Measurements from ENCODE around the gene GATA2. TPM values are rescaled to one million over a fixed set of nuclear protein-coding genes. Genes with fewer than 3 reads are reported as not detected.

The GATA2 gene
- total RNA-seq, 1 experiment from 2014 or later: 12.5 TPM

GRCh38 chr3:128442949-128443348, 50.1 kb downstream of the GATA2 start:
- intact Hi-C loops (cut with micrococcal nuclease; ENCODE audit: unreplicated experiment): no loop called here
- Histone ChIP-seq H3K36me3 (ENCODE audit: control insufficient read depth, insufficient read depth, low read length) (no peaks in the 10 kb centered on the region), H3K4me1 (no peaks in the 10 kb centered on the region), H3K9me3 (no peaks in the 10 kb centered on the region), H3K27me3 (replicated peaks; ENCODE audit: control insufficient read depth, insufficient read depth, low read length) (no peaks in the 10 kb centered on the region), H3K4me3 (ENCODE audit: low read depth, low read length) (no peak overlapping the region)
- no peak for DNase-seq
- H3K4me1 Mint-ChIP-seq (ENCODE audit: low read depth, unreplicated experiment): no peaks in the 10 kb centered on the region
- TF ChIP-seq, protein P1, sequence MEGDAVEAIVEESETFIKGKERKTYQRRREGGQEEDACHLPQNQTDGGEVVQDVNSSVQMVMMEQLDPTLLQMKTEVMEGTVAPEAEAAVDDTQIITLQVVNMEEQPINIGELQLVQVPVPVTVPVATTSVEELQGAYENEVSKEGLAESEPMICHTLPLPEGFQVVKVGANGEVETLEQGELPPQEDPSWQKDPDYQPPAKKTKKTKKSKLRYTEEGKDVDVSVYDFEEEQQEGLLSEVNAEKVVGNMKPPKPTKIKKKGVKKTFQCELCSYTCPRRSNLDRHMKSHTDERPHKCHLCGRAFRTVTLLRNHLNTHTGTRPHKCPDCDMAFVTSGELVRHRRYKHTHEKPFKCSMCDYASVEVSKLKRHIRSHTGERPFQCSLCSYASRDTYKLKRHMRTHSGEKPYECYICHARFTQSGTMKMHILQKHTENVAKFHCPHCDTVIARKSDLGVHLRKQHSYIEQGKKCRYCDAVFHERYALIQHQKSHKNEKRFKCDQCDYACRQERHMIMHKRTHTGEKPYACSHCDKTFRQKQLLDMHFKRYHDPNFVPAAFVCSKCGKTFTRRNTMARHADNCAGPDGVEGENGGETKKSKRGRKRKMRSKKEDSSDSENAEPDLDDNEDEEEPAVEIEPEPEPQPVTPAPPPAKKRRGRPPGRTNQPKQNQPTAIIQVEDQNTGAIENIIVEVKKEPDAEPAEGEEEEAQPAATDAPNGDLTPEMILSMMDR (IDR thresholded peaks at IDR 0.05; ENCODE audit: insufficient read depth in 1 of 2, low read depth in 1 of 2, low read length in 1 of 2, severe bottlenecking in 1 of 2, unreplicated experiment in 1 of 2): no peak
- H3K27me3 Mint-ChIP-seq (ENCODE audit: insufficient read depth, unreplicated experiment): peaks cover 2% of the 10 kb centered on the region
- POLR2A ChIA-PET: no interaction called here
- BruUV-seq (replicated peaks): no TSS peak
- H3K9me3 Mint-ChIP-seq (ENCODE audit: unreplicated experiment): peaks cover 23% of the 10 kb centered on the region
- CTCF ChIA-PET: no interaction called here
- no peaks in the 10 kb centered on the region for H3K36me3 Mint-ChIP-seq (ENCODE audit: insufficient read depth, unreplicated experiment)
- no peak overlapping the region for H3K27ac Mint-ChIP-seq (ENCODE audit: unreplicated experiment)
- H3K4me3 Mint-ChIP-seq (ENCODE audit: unreplicated experiment): no peak overlapping the region

DNA sequence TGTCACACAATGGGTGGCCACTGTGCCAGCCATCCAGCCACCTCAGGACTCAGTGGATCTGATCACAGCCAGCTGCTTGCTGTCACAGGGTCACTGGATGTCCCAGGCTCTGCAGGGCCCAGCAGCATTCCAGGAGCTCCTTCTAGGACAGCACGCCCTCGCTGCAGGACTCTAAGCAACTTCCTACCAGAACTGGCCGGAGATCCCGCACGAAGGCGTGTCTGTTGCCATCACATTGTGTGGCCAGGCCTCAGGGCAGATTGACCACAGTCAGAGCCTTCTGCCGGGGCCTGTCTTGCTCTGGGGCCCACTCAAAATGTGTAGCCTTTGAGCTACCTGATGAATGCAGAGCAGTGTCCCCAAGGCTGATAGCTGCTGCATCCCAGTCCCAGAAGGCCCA, 50.9 kb downstream of the GATA2 start:
- Histone ChIP-seq H3K4me1 (no peaks in the 10 kb centered on the region), H3K4me3 (ENCODE audit: low read depth, low read length) (no peak overlapping the region), H3K9me3 (no peaks in the 10 kb centered on the region), H3K36me3 (ENCODE audit: control insufficient read depth, insufficient read depth, low read length) (no peaks in the 10 kb centered on the region), H3K27me3 (replicated peaks; ENCODE audit: control insufficient read depth, insufficient read depth, low read length) (no peaks in the 10 kb centered on the region)
- no TSS peak for BruUV-seq (replicated peaks)
- peaks cover 23% of the 10 kb centered on the region for H3K9me3 Mint-ChIP-seq (ENCODE audit: unreplicated experiment)
- peaks cover 2% of the 10 kb centered on the region for H3K27me3 Mint-ChIP-seq (ENCODE audit: insufficient read depth, unreplicated experiment)
- ChIA-PET CTCF (no interaction called here), POLR2A (no interaction called here)
- H3K4me3 Mint-ChIP-seq (ENCODE audit: unreplicated experiment): no peak overlapping the region
- no peak overlapping the region for H3K27ac Mint-ChIP-seq (ENCODE audit: unreplicated experiment)
- H3K4me1 Mint-ChIP-seq (ENCODE audit: low read depth, unreplicated experiment): no peaks in the 10 kb centered on the region
- no peaks in the 10 kb centered on the region for H3K36me3 Mint-ChIP-seq (ENCODE audit: insufficient read depth, unreplicated experiment)
- intact Hi-C loops (cut with micrococcal nuclease; ENCODE audit: unreplicated experiment): no loop called here
- TF ChIP-seq, protein P1 (IDR thresholded peaks at IDR 0.05; ENCODE audit: insufficient read depth in 1 of 2, low read depth in 1 of 2, low read length in 1 of 2, severe bottlenecking in 1 of 2, unreplicated experiment in 1 of 2): no peak
- no peak for DNase-seq

GRCh38 chr3:128439226-128439625, 53.8 kb downstream of the GATA2 start:
- peaks cover 2% of the 10 kb centered on the region for H3K27me3 Mint-ChIP-seq (ENCODE audit: insufficient read depth, unreplicated experiment)
- no peak overlapping the region for H3K27ac Mint-ChIP-seq (ENCODE audit: unreplicated experiment)
- ChIA-PET POLR2A (no interaction called here), CTCF (no interaction called here)
- Histone ChIP-seq H3K27me3 (replicated peaks; ENCODE audit: control insufficient read depth, insufficient read depth, low read length) (no peaks in the 10 kb centered on the region), H3K9me3 (no peaks in the 10 kb centered on the region), H3K36me3 (ENCODE audit: control insufficient read depth, insufficient read depth, low read length) (no peaks in the 10 kb centered on the region), H3K4me3 (ENCODE audit: low read depth, low read length) (no peak overlapping the region), H3K4me1 (peaks cover 20% of the 10 kb centered on the region)
- peaks cover 9% of the 10 kb centered on the region for H3K4me1 Mint-ChIP-seq (ENCODE audit: low read depth, unreplicated experiment)
- no peak overlapping the region for H3K4me3 Mint-ChIP-seq (ENCODE audit: unreplicated experiment)
- no peak for DNase-seq
- BruUV-seq (replicated peaks): no TSS peak
- H3K9me3 Mint-ChIP-seq (ENCODE audit: unreplicated experiment): peaks cover 2% of the 10 kb centered on the region
- TF ChIP-seq, protein P1 (IDR thresholded peaks at IDR 0.05; ENCODE audit: insufficient read depth in 1 of 2, low read depth in 1 of 2, low read length in 1 of 2, severe bottlenecking in 1 of 2, unreplicated experiment in 1 of 2): no peak
- H3K36me3 Mint-ChIP-seq (ENCODE audit: insufficient read depth, unreplicated experiment): no peaks in the 10 kb centered on the region
- intact Hi-C loops (cut with micrococcal nuclease; ENCODE audit: unreplicated experiment): no loop called here

Measured in Caco-2 (cell line).